Activated CD8-positive, alpha-beta T cell treated with anti-CD3 and anti-CD28 coated beads for 36 hours (primary cell): ENCODE results near the gene TDRD10. TPM values are rescaled to one million over a fixed set of nuclear protein-coding genes. Genes with fewer than 3 reads are reported as not detected.

ENCODE experiments used
- ATAC-seq: fragments of 200-7000 bp; cut with Tn5 transposase; one replicate; pipeline ENCODE4 v1.10.0; 2021; ENCODE audit warnings: mild to moderate bottlenecking, moderate library complexity
- CTCF ChIA-PET: fragments of 350-600 bp; sonication (Branson Sonifier 250); formaldehyde crosslinking; loops from one replicate; lab custom pipeline; 2021; ENCODE audit warnings: antibody characterized with exemption; lab: Charles Lee
- POLR2A ChIA-PET: fragments of 350-600 bp; sonication (Branson Sonifier 250); formaldehyde crosslinking; loops from one replicate; lab custom pipeline; 2021; ENCODE audit warnings: antibody characterized with exemption; lab: Charles Lee
- DNase-seq: peaks from one replicate; pipeline ENCODE4 v3.0.0-alpha.2; 2020
- H3K27ac Mint-ChIP-seq: one replicate; pipeline ENCODE4 v1.8.0; 2021; ENCODE audit warnings: mild to moderate bottlenecking, mixed read lengths
- H3K27me3 Mint-ChIP-seq: one replicate; pipeline ENCODE4 v1.8.0; 2021; ENCODE audit warnings: mixed read lengths
- H3K36me3 Mint-ChIP-seq: one replicate; pipeline ENCODE4 v1.8.0; 2021; ENCODE audit warnings: low read depth, mixed read lengths
- H3K4me1 Mint-ChIP-seq: one replicate; pipeline ENCODE4 v1.8.0; 2021; ENCODE audit warnings: low read depth, mixed read lengths
- H3K4me3 Mint-ChIP-seq: one replicate; pipeline ENCODE4 v1.8.0; 2021; ENCODE audit warnings: mild to moderate bottlenecking, moderate library complexity, mixed read lengths
- H3K9me3 Mint-ChIP-seq: one replicate; pipeline ENCODE4 v1.8.0; 2021; ENCODE audit warnings: mixed read lengths
- intact Hi-C: fragments of 100-400 bp; cut with micrococcal nuclease; formaldehyde crosslinking; loops from one replicate; pipeline ENCODE4 v1.10.0; 2022
- total RNA-seq, 2 experiments: library from RNA; stranded (reverse); gene quantifications; one replicate each; pipeline ENCODE4 v1.2.3, GENCODE V29; 2021
- TF ChIP-seq, protein P1 (sequence below): fragments of 200-600 bp; IDR thresholded peaks from one replicate; pipeline ENCODE4 v1.8.0; 2022; ENCODE audit warnings: antibody characterized with exemption, mild to moderate bottlenecking

The TDRD10 gene
- total RNA-seq, 2 experiments from 2014 or later: not detected

DNA sequence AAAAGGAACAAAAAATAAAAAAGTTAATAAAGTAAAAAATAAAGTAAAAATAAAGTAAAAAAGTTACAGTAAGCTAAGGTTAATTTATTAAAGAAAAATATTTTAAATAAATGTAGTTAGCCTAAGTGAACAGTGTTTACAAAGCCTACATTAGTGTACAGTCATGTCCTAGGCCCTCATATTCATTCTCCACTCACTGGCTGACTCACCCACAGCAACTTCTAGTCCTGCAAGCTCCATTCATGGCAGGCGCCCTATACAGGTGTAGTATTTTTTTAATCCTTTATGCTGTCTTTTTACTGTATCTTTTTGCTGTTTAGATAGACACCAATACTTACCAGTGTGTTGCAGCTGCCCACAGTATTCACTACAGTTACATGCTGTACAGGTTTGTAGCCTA, 93.6 kb downstream of the TDRD10 start:
- Mint-ChIP-seq H3K27ac (no peak overlapping the region), H3K9me3 (no peaks in the 10 kb centered on the region), H3K36me3 (peaks cover 62% of the 10 kb centered on the region), H3K4me3 (no peak overlapping the region), H3K27me3 (no peaks in the 10 kb centered on the region), H3K4me1 (peaks cover 16% of the 10 kb centered on the region)
- DNase-seq (no peak), ATAC-seq (no peak)
- CTCF ChIA-PET: interaction anchor here (1.5 to 1.7 kb wide), 2 partner anchors 9 to 36 kb away, joined by 6 to 7 read pairs; no protein-coding TSS in a partner anchor
- POLR2A ChIA-PET: interaction anchor here (0.9 to 1.7 kb wide), 4 partner anchors 9 to 17 kb away, joined by 3 to 5 read pairs (median 3); no protein-coding TSS in a partner anchor
- TF ChIP-seq, protein P1, sequence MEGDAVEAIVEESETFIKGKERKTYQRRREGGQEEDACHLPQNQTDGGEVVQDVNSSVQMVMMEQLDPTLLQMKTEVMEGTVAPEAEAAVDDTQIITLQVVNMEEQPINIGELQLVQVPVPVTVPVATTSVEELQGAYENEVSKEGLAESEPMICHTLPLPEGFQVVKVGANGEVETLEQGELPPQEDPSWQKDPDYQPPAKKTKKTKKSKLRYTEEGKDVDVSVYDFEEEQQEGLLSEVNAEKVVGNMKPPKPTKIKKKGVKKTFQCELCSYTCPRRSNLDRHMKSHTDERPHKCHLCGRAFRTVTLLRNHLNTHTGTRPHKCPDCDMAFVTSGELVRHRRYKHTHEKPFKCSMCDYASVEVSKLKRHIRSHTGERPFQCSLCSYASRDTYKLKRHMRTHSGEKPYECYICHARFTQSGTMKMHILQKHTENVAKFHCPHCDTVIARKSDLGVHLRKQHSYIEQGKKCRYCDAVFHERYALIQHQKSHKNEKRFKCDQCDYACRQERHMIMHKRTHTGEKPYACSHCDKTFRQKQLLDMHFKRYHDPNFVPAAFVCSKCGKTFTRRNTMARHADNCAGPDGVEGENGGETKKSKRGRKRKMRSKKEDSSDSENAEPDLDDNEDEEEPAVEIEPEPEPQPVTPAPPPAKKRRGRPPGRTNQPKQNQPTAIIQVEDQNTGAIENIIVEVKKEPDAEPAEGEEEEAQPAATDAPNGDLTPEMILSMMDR: no peak
- intact Hi-C loops: no loop called here

Other genes with a start within 250 kb of the TDRD10 start
- 100 to 1,000 TPM; 163 to 170 TPM for gene HAX1, start 229.6 kb upstream of the TDRD10 start, total RNA-seq
- gene AQP10, start 181.1 kb upstream of the TDRD10 start, total RNA-seq: under 1 TPM in 1 of 2 experiments, not detected in 1; 0.14 TPM
- 10 to 100 TPM; 52.2 to 54.7 TPM for gene ATP8B2, start 176.7 kb upstream of the TDRD10 start, total RNA-seq
- gene IL6R, start 96.9 kb upstream of the TDRD10 start, total RNA-seq: 1 to 10 TPM; 2.2 to 2.5 TPM
- not detected for gene SHE, start 193 bp downstream of the TDRD10 start, total RNA-seq
- 10 to 100 TPM; 71.2 to 74.6 TPM for gene UBE2Q1, start 56.4 kb downstream of the TDRD10 start, total RNA-seq
- not detected for gene CHRNB2, start 65.6 kb downstream of the TDRD10 start, total RNA-seq
- gene ADAR, start 106.0 kb downstream of the TDRD10 start, total RNA-seq: 100 to 1,000 TPM; 261 to 267 TPM